ENCODE data around the gene POU6F1. TPM values are rescaled to one million over a fixed set of nuclear protein-coding genes. Genes with fewer than 3 reads are reported as not detected.

Gene POU6F1
- total and polyA plus RNA-seq, 9 of the 15 experiments (the other 6 are each of a cell fraction or from before 2014, with no cell fraction given), result 0.14 to 3.3 (median 1.1) TPM

- TF ChIP-seq SIRT6 (IDR thresholded peaks at IDR 0.05; ENCODE audit: low read depth, low read length), result no peak
- peak; percentile 89 for TF ChIP-seq CREM (IDR thresholded peaks at IDR 0.05; ENCODE audit: low read depth)
- no peak for TF ChIP-seq NFE2L1 (tag; IDR thresholded peaks at IDR 0.05; ENCODE audit: borderline replicate concordance, low read depth)
- TF ChIP-seq, protein P1, sequence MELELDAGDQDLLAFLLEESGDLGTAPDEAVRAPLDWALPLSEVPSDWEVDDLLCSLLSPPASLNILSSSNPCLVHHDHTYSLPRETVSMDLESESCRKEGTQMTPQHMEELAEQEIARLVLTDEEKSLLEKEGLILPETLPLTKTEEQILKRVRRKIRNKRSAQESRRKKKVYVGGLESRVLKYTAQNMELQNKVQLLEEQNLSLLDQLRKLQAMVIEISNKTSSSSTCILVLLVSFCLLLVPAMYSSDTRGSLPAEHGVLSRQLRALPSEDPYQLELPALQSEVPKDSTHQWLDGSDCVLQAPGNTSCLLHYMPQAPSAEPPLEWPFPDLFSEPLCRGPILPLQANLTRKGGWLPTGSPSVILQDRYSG (tag; conservative IDR thresholded peaks at IDR 0.05; ENCODE audit: low read depth), result no peak
- no peak for TF ChIP-seq ZNF12 (CRISPR knock-in tag; IDR thresholded peaks at IDR 0.05)
- TF ChIP-seq, protein P2, sequence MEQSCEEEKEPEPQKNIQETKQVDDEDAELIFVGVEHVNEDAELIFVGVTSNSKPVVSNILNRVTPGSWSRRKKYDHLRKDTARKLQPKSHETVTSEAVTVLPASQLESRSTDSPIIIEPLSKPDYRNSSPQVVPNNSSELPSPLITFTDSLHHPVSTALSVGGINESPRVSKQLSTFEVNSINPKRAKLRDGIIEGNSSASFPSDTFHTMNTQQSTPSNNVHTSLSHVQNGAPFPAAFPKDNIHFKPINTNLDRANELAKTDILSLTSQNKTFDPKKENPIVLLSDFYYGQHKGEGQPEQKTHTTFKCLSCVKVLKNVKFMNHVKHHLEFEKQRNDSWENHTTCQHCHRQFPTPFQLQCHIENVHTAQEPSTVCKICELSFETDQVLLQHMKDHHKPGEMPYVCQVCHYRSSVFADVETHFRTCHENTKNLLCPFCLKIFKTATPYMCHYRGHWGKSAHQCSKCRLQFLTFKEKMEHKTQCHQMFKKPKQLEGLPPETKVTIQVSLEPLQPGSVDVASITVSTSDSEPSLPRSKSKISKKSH (CRISPR knock-in tag; IDR thresholded peaks at IDR 0.05), result no peak
- no peak for TF ChIP-seq ZNF696 (CRISPR knock-in tag; conservative IDR thresholded peaks at IDR 0.05)
- TF ChIP-seq TARDBP (IDR thresholded peaks at IDR 0.05), result peak; percentile 45; the same call in 1 of the 2 replicates
- TF ChIP-seq ZNF518B (CRISPR knock-in tag; IDR thresholded peaks at IDR 0.05), result no peak
- TF ChIP-seq RFX1 (IDR thresholded peaks at IDR 0.05), result no peak
- TF ChIP-seq BMI1 (IDR thresholded peaks at IDR 0.05; ENCODE audit: low read length), result no peak
- TF ChIP-seq SRSF9 (IDR thresholded peaks at IDR 0.05; ENCODE audit: borderline replicate concordance, low read depth, low read length), result no peak
- 0 out of 2 replicates have a peak, but pooled peaks have one; percentile 11 for TF ChIP-seq FOXK1 (CRISPR knock-in tag; IDR thresholded peaks at IDR 0.05; ENCODE audit: borderline replicate concordance)
- TF ChIP-seq ILF3 (IDR thresholded peaks at IDR 0.05; ENCODE audit: borderline replicate concordance), result no peak
- TF ChIP-seq AFF1 (IDR thresholded peaks at IDR 0.05; ENCODE audit: low read depth in 1 of 2, partially characterized antibody in 2 of 2), result peak in 1 of 2 experiments; percentile 63
- peak in 1 of 3 experiments; percentile 35 for TF ChIP-seq YY1 (IDR thresholded peaks at IDR 0.05; ENCODE audit: borderline replicate concordance in 1 of 3, control insufficient read depth in 1 of 3, extremely low read depth in 1 of 3, insufficient read depth in 3 of 3, insufficient read length in 1 of 3, insufficient replicate concordance in 2 of 3, low read depth in 1 of 3, low read length in 2 of 3)
These were observed 20.9 kb upstream of the POU6F1 start, which contains the start of gene DAZAP2 (continued) for GRCh38 chr12:51238510-51239334.

All from K562 (cell line).